ENCODE measurements around the gene NEK11. TPM values are rescaled to one million over a fixed set of nuclear protein-coding genes. Genes with fewer than 3 reads are reported as not detected.

Gene NEK11
- total and polyA plus RNA-seq, 9 of the 15 experiments (the other 6 are each of a cell fraction or from before 2014, with no cell fraction given) = 0.28 to 1.5 (median 0.87) TPM

DNA sequence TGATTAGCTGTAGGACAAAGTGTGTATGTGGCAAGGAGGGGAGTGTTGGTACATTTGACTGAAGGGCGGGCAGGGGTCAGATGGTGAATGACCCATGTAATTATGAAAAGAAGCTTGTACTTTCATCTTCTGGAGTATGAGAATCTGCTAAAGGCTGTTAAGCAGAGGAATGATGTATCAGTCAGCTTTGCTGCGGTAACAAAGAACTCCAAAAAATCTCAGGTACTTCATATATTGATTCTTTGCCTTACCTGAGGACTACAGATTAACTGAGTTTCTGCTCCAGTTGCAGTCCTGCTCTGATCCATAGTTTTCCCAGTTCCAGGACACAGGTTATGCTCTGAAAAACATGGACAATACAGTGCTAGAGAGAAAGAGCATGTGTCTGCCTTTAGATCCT lies 115.1 kb downstream of the NEK11 start:
- POLR2A ChIA-PET = no interaction called here

DNA sequence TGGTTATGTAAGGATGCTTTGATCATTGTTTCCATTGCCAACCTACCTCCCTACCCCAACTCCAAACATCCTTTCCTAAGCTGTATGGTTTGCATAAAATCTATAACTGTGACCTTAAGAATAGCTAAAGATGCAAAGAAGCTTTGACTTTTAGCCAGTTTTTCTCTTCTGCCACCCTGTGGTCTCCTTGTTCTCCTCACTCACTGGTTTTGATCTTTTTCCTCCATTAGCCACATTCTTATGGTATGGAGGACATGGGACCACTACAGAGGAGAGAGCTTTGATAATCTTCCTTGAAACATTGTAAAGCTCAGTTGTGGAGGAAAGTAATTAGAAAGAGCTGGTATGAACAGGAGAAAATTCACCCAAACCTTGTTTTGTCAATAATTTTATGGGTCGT lies 115.9 kb downstream of the NEK11 start:
- Histone ChIP-seq H4K20me1 (replicated peaks; ENCODE audit: control insufficient read depth, insufficient read depth, low read length) (no peaks in the 10 kb centered on the region), H2AFZ (ENCODE audit: low read depth, low read length) (no peak overlapping the region), H3K27me3 (ENCODE audit: control insufficient read depth in 2 of 2, insufficient read depth in 2 of 2, low read length in 2 of 2) (no peaks in the 10 kb centered on the region), H3K9me1 (ENCODE audit: control insufficient read depth, insufficient read depth, low read length) (no peaks in the 10 kb centered on the region), H3K9ac (ENCODE audit: insufficient read depth in 1 of 2, low read depth in 2 of 2, low read length in 2 of 2) (no peak overlapping the region), H3K4me2 (ENCODE audit: insufficient read depth, low read length) (no peak overlapping the region), H3K9me3 (replicated peaks; ENCODE audit: control insufficient read depth, insufficient read depth, low read depth, low read length) (no peaks in the 10 kb centered on the region), H3K36me3 (ENCODE audit: control insufficient read depth, insufficient read depth, low read length) (no peaks in the 10 kb centered on the region), H3K79me2 (ENCODE audit: control insufficient read depth, insufficient read depth, low read length) (no peaks in the 10 kb centered on the region), H3K4me3 (no peak overlapping the region), H3K27ac (ENCODE audit: extremely low read depth, low read depth, low read length) (no peak overlapping the region), H3K4me1 (replicated peaks in 1 of 2; ENCODE audit: control insufficient read depth in 2 of 2, insufficient read depth in 2 of 2, low read length in 2 of 2) (no peaks in the 10 kb centered on the region)
- FAIRE-seq (no peak), ATAC-seq (no peak), DNase-seq (ENCODE audit: extremely low read depth in 1 of 4, low spot score in 3 of 4) (no peak)
- in situ Hi-C loops (cut with MboI) (no loop called here), intact Hi-C loops (cut with micrococcal nuclease) (no loop called here)
- ChIA-PET CTCF (ENCODE audit: low intra/inter-chr PET ratio) (no interaction called here), POLR2A (interaction anchor here (0.7 kb wide), 1 partner anchor 34 kb away, joined by 3 read pairs; no protein-coding TSS in a partner anchor)
- no TSS peak for BruUV-seq (replicated peaks)
- 0% methylated on average over 1 of the region's 1 CpG for WGBS (ENCODE audit: insufficient coverage, low coverage, missing lambda C conversion rate)
- TF ChIP-seq, protein P1, sequence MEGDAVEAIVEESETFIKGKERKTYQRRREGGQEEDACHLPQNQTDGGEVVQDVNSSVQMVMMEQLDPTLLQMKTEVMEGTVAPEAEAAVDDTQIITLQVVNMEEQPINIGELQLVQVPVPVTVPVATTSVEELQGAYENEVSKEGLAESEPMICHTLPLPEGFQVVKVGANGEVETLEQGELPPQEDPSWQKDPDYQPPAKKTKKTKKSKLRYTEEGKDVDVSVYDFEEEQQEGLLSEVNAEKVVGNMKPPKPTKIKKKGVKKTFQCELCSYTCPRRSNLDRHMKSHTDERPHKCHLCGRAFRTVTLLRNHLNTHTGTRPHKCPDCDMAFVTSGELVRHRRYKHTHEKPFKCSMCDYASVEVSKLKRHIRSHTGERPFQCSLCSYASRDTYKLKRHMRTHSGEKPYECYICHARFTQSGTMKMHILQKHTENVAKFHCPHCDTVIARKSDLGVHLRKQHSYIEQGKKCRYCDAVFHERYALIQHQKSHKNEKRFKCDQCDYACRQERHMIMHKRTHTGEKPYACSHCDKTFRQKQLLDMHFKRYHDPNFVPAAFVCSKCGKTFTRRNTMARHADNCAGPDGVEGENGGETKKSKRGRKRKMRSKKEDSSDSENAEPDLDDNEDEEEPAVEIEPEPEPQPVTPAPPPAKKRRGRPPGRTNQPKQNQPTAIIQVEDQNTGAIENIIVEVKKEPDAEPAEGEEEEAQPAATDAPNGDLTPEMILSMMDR (IDR thresholded peaks at IDR 0.05 in 2 of 3, conservative IDR thresholded peaks at IDR 0.05 in 1 of 3; ENCODE audit: insufficient read depth in 2 of 3, low read depth in 1 of 3, low read length in 3 of 3) = peak in 1 of 3 experiments; percentile 12; a peak in 1 of 6 replicates
- TF ChIP-seq, protein P2, sequence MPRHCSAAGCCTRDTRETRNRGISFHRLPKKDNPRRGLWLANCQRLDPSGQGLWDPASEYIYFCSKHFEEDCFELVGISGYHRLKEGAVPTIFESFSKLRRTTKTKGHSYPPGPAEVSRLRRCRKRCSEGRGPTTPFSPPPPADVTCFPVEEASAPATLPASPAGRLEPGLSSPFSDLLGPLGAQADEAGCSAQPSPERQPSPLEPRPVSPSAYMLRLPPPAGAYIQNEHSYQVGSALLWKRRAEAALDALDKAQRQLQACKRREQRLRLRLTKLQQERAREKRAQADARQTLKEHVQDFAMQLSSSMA (CRISPR knock-in tag; IDR thresholded peaks at IDR 0.05) = no peak
- TF ChIP-seq, protein P3, sequence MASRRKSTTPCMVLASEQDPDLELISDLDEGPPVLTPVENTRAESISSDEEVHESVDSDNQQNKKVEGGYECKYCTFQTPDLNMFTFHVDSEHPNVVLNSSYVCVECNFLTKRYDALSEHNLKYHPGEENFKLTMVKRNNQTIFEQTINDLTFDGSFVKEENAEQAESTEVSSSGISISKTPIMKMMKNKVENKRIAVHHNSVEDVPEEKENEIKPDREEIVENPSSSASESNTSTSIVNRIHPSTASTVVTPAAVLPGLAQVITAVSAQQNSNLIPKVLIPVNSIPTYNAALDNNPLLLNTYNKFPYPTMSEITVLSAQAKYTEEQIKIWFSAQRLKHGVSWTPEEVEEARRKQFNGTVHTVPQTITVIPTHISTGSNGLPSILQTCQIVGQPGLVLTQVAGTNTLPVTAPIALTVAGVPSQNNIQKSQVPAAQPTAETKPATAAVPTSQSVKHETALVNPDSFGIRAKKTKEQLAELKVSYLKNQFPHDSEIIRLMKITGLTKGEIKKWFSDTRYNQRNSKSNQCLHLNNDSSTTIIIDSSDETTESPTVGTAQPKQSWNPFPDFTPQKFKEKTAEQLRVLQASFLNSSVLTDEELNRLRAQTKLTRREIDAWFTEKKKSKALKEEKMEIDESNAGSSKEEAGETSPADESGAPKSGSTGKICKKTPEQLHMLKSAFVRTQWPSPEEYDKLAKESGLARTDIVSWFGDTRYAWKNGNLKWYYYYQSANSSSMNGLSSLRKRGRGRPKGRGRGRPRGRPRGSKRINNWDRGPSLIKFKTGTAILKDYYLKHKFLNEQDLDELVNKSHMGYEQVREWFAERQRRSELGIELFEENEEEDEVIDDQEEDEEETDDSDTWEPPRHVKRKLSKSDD (conservative IDR thresholded peaks at IDR 0.05; ENCODE audit: low read length) = no peak
- TF ChIP-seq RNF2 (IDR thresholded peaks at IDR 0.05) (no peak), CBX8 (IDR thresholded peaks at IDR 0.05; ENCODE audit: borderline replicate concordance, extremely low read depth, low read depth, low read length, poor library complexity, severe bottlenecking) (no peak)
- TF ChIP-seq, protein P4, sequence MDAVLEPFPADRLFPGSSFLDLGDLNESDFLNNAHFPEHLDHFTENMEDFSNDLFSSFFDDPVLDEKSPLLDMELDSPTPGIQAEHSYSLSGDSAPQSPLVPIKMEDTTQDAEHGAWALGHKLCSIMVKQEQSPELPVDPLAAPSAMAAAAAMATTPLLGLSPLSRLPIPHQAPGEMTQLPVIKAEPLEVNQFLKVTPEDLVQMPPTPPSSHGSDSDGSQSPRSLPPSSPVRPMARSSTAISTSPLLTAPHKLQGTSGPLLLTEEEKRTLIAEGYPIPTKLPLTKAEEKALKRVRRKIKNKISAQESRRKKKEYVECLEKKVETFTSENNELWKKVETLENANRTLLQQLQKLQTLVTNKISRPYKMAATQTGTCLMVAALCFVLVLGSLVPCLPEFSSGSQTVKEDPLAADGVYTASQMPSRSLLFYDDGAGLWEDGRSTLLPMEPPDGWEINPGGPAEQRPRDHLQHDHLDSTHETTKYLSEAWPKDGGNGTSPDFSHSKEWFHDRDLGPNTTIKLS (IDR thresholded peaks at IDR 0.05; ENCODE audit: borderline replicate concordance, low read depth) = no peak

More for the DNA sequence above, 115.1 kb downstream of the NEK11 start:
- Histone ChIP-seq H3K4me2 (ENCODE audit: insufficient read depth, low read length) (no peak overlapping the region), H3K79me2 (ENCODE audit: control insufficient read depth, insufficient read depth, low read length) (no peaks in the 10 kb centered on the region), H3K36me3 (ENCODE audit: control insufficient read depth, insufficient read depth, low read length) (no peaks in the 10 kb centered on the region), H3K9me3 (replicated peaks; ENCODE audit: control insufficient read depth, insufficient read depth, low read depth, low read length) (no peaks in the 10 kb centered on the region), H4K20me1 (replicated peaks; ENCODE audit: control insufficient read depth, insufficient read depth, low read length) (no peaks in the 10 kb centered on the region), H3K4me1 (replicated peaks in 1 of 2; ENCODE audit: control insufficient read depth in 2 of 2, insufficient read depth in 2 of 2, low read length in 2 of 2) (no peaks in the 10 kb centered on the region), H3K9ac (ENCODE audit: insufficient read depth in 1 of 2, low read depth in 2 of 2, low read length in 2 of 2) (no peak overlapping the region), H2AFZ (ENCODE audit: low read depth, low read length) (no peak overlapping the region), H3K27me3 (ENCODE audit: control insufficient read depth in 2 of 2, insufficient read depth in 2 of 2, low read length in 2 of 2) (no peaks in the 10 kb centered on the region), H3K27ac (ENCODE audit: extremely low read depth, low read depth, low read length) (no peak overlapping the region), H3K4me3 (no peak overlapping the region), H3K9me1 (ENCODE audit: control insufficient read depth, insufficient read depth, low read length) (no peaks in the 10 kb centered on the region)
- ATAC-seq (no peak), FAIRE-seq (no peak), DNase-seq (ENCODE audit: extremely low read depth in 1 of 4, low spot score in 3 of 4) (no peak)
- CTCF ChIA-PET (ENCODE audit: low intra/inter-chr PET ratio) = no interaction called here
- BruUV-seq (replicated peaks) = no TSS peak
- in situ Hi-C loops (cut with MboI) = no loop called here
- intact Hi-C loops (cut with micrococcal nuclease) = no loop called here
- TF ChIP-seq KAT7 (CRISPR knock-in tag; IDR thresholded peaks at IDR 0.05; ENCODE audit: borderline replicate concordance) = no peak
- peak; percentile 57; the same call in 1 of the 2 replicates for TF ChIP-seq ZNF12 (CRISPR knock-in tag; IDR thresholded peaks at IDR 0.05)
- 0% methylated on average over 2 of the region's 2 CpGs for WGBS (ENCODE audit: insufficient coverage, low coverage, missing lambda C conversion rate)
